ENCODE measurements around the gene AURKA. TPM values are rescaled to one million over a fixed set of nuclear protein-coding genes. Genes with fewer than 3 reads are reported as not detected.

AURKA gene
- total and polyA plus RNA-seq, 2 experiments from 2014 or later: 75.8 to 82.0 TPM

- no peak for TF ChIP-seq ZNF462 (CRISPR knock-in tag; IDR thresholded peaks at IDR 0.05)
- TF ChIP-seq CTCF (conservative IDR thresholded peaks at IDR 0.05; ENCODE audit: low read depth in 2 of 2): no peak
- TF ChIP-seq ZNF331 (CRISPR knock-in tag; IDR thresholded peaks at IDR 0.05; ENCODE audit: low read depth): no peak
- no peak for TF ChIP-seq REST (IDR thresholded peaks at IDR 0.05; ENCODE audit: unreplicated experiment)
- TF ChIP-seq ETS1 (IDR thresholded peaks at IDR 0.05): no peak
- TF ChIP-seq JUNB (IDR thresholded peaks at IDR 0.05; ENCODE audit: unreplicated experiment): no peak
- no peak for TF ChIP-seq EZH2phosphoT487 (IDR thresholded peaks at IDR 0.05; ENCODE audit: unreplicated experiment)
- no peak for TF ChIP-seq EZH2 (IDR thresholded peaks at IDR 0.05; ENCODE audit: low read depth, unreplicated experiment)
- TF ChIP-seq STAT1 (IDR thresholded peaks at IDR 0.05; ENCODE audit: unreplicated experiment): no peak
- TF ChIP-seq NANOG (IDR thresholded peaks at IDR 0.05; ENCODE audit: borderline replicate concordance): no peak
- TF ChIP-seq ZNF114 (CRISPR knock-in tag; IDR thresholded peaks at IDR 0.05): no peak
- TF ChIP-seq POLR2AphosphoS5 (IDR thresholded peaks at IDR 0.05; ENCODE audit: low read depth): no peak
- TF ChIP-seq CREB1 (CRISPR knock-in tag; IDR thresholded peaks at IDR 0.05; ENCODE audit: low read depth): no peak
- Mint-ChIP-seq H3K9me3 (no peaks in the 10 kb centered on the region), H3K36me3 (ENCODE audit: low read depth) (peaks cover 38% of the 10 kb centered on the region), H3K4me3 (no peak overlapping the region), H3K4me1 (no peaks in the 10 kb centered on the region), H3K27ac (no peak overlapping the region), H3K27me3 (ENCODE audit: insufficient read depth, low read depth, poor library complexity) (no peaks in the 10 kb centered on the region)
- no peak for DNase-seq (ENCODE audit: low spot score)
- Histone ChIP-seq H3K27ac (ENCODE audit: low read depth) (no peak overlapping the region), H3F3A (replicated peaks; ENCODE audit: low read depth) (no peaks in the 10 kb centered on the region), H3K4me1 (ENCODE audit: insufficient read depth) (no peaks in the 10 kb centered on the region), H3K4me2 (no peak overlapping the region), H3K9me2 (ENCODE audit: insufficient read depth) (no peaks in the 10 kb centered on the region), H3K27me3 (ENCODE audit: insufficient read depth) (no peaks in the 10 kb centered on the region), H3K79me2 (replicated peaks; ENCODE audit: insufficient read depth) (peaks cover 15% of the 10 kb centered on the region), H3K4me3 (no peak overlapping the region), H4K20me1 (replicated peaks; ENCODE audit: insufficient read depth) (no peaks in the 10 kb centered on the region; the same call in 1 of the 2 replicates), H2AFZ (no peak overlapping the region), H3K36me3 (ENCODE audit: insufficient read depth) (peaks cover 11% of the 10 kb centered on the region)
- no peak for ATAC-seq
Measured at GRCh38 chr20:56409521-56409920, 17.5 kb upstream of the AURKA start.
